WERI-Rb-1 (cell line): ENCODE measurements around the gene MEIKIN.

Experiments
- DNase-seq: peaks from one replicate; pipeline ENCODE4 v3.0.0-alpha.2; 2020
- H3K27ac ChIP-seq: fragments of 250-450 bp; sonication (Bioruptor Pico); 2 replicates; pipeline ENCODE4 v1.5.1; 2020; ENCODE audit warnings: mild to moderate bottlenecking, moderate library complexity
- H3K27me3 ChIP-seq: fragments of 250-450 bp; sonication (Bioruptor Pico); 2 replicates; pipeline ENCODE4 v1.5.1; 2021; ENCODE audit warnings: mild to moderate bottlenecking, low read depth, moderate library complexity; ENCODE audit not compliant: insufficient read depth, severe bottlenecking
- H3K36me3 ChIP-seq: fragments of 250-450 bp; sonication (Bioruptor Pico); 2 replicates; pipeline ENCODE4 v1.5.1; 2020; ENCODE audit warnings: mild to moderate bottlenecking, moderate library complexity
- H3K4me3 ChIP-seq: 2 replicates; pipeline ENCODE4 v1.5.1; 2011; ENCODE audit warnings: low read depth, mild to moderate bottlenecking, control low read depth, low read length
- H3K9me3 ChIP-seq: fragments of 250-450 bp; sonication (Bioruptor Pico); 2 replicates; pipeline ENCODE4 v1.5.1; 2021; ENCODE audit warnings: mild to moderate bottlenecking, moderate library complexity; ENCODE audit not compliant: severe bottlenecking
- TF ChIP-seq, protein P1 (sequence below): IDR thresholded peaks from 2 replicates; pipeline ENCODE4 v1.5.1; 2011; ENCODE audit warnings: low read depth, mild to moderate bottlenecking, control low read depth, inconsistent platforms, low read length

Gene MEIKIN

GRCh38 chr5:131984956-131985665 lies 39.6 kb upstream of the MEIKIN start:
- no peaks in the 10 kb centered on the region for H3K27me3 ChIP-seq
- H3K27ac ChIP-seq, result no peak overlapping the region
- peaks cover 8% of the 10 kb centered on the region for H3K36me3 ChIP-seq
- no peak overlapping the region for H3K4me3 ChIP-seq
- no peaks in the 10 kb centered on the region for H3K9me3 ChIP-seq
- TF ChIP-seq, protein P1, sequence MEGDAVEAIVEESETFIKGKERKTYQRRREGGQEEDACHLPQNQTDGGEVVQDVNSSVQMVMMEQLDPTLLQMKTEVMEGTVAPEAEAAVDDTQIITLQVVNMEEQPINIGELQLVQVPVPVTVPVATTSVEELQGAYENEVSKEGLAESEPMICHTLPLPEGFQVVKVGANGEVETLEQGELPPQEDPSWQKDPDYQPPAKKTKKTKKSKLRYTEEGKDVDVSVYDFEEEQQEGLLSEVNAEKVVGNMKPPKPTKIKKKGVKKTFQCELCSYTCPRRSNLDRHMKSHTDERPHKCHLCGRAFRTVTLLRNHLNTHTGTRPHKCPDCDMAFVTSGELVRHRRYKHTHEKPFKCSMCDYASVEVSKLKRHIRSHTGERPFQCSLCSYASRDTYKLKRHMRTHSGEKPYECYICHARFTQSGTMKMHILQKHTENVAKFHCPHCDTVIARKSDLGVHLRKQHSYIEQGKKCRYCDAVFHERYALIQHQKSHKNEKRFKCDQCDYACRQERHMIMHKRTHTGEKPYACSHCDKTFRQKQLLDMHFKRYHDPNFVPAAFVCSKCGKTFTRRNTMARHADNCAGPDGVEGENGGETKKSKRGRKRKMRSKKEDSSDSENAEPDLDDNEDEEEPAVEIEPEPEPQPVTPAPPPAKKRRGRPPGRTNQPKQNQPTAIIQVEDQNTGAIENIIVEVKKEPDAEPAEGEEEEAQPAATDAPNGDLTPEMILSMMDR, result no peak
- no peak for DNase-seq

DNA sequence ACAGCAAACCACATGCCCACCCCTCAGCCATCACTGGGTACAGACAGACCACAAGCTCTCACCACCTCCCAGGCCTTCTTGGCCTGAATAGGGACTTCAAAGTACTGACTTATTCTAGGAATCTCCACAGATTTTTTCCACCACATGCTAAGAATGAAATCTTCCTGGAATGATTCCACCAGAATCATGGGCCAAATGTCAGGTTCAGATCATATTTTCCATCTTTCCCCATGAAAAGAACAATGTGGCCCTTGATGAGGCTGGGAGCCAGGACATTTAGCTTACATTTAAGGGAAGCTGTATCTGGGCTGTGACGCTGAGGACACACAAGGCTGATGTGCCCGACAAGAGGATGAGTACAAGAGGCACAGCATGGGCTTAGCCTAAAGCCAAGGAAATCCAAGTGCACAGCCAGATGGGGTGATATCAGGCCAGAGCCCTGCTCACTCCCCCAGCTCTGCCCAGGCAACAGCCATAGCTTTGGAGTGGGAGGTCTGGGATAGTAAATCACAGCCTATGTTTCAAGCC lies 37.8 kb upstream of the MEIKIN start:
- Histone ChIP-seq H3K27me3 (no peaks in the 10 kb centered on the region), H3K9me3 (no peaks in the 10 kb centered on the region), H3K4me3 (no peak overlapping the region), H3K36me3 (peaks cover 7% of the 10 kb centered on the region), H3K27ac (peak overlapping the region; percentile 17)
- TF ChIP-seq, protein P1, result no peak
- DNase-seq, result peak; percentile 86

DNA sequence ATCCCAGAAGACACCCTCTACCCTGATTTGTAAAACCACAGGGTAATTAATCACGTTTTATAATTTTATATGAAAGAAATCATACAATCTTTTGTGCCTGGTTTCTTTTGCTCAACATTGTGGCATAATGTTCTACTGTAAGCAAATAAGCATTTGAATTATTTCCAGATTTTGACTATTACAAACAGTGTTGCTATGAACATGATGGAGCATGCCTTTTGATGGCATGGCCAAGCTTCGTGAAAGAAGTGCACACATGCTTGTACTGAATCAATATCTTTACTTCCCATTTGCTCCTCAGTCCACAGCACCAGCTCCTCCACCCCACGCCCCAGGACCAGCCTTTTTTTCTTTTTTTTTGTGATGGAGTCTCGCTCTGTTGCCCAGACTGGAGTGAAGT lies 36.1 kb upstream of the MEIKIN start:
- Histone ChIP-seq H3K36me3 (peaks cover 4% of the 10 kb centered on the region), H3K9me3 (no peaks in the 10 kb centered on the region), H3K27ac (no peak overlapping the region), H3K4me3 (no peak overlapping the region), H3K27me3 (no peaks in the 10 kb centered on the region)
- TF ChIP-seq, protein P1, result no peak
- DNase-seq, result no peak

- H3K9me3 ChIP-seq, result no peaks in the 10 kb centered on the region
- no peak overlapping the region for H3K4me3 ChIP-seq
- DNase-seq, result no peak
- no peaks in the 10 kb centered on the region for H3K27me3 ChIP-seq
- TF ChIP-seq, protein P1, result no peak
- H3K27ac ChIP-seq, result no peak overlapping the region
- H3K36me3 ChIP-seq, result peaks cover 4% of the 10 kb centered on the region
Observed at GRCh38 chr5:131980696-131981095, 35.2 kb upstream of the MEIKIN start.

DNA sequence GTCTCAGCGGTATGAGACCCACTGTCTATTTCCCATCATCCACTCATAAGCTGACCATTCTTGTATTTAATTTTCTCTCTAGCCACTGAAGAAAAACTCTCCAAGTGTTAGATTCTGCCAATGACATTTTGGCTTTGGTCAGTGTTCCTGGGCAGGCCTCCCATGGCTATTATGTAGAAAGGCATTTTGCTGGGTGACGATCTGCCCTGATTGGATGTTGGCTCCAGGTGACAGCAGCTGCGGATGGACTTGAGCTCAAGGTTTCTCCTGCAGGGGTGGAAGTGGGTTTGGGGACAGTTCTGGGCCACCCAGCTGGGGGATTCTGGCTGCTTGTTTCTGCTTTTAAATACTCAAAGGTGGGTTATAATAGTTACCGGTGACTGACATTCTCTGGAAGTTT lies 34.4 kb upstream of the MEIKIN start:
- no peak overlapping the region for H3K4me3 ChIP-seq
- TF ChIP-seq, protein P1, result no peak
- DNase-seq, result no peak
- no peaks in the 10 kb centered on the region for H3K9me3 ChIP-seq
- H3K36me3 ChIP-seq, result no peaks in the 10 kb centered on the region
- no peaks in the 10 kb centered on the region for H3K27me3 ChIP-seq
- H3K27ac ChIP-seq, result no peak overlapping the region

GRCh38 chr5:131977212-131977604 lies 31.7 kb upstream of the MEIKIN start:
- no peak for DNase-seq
- Histone ChIP-seq H3K27ac (no peak overlapping the region), H3K36me3 (peaks cover 1% of the 10 kb centered on the region; the same call in 1 of the 2 replicates), H3K4me3 (no peak overlapping the region), H3K9me3 (no peaks in the 10 kb centered on the region), H3K27me3 (no peaks in the 10 kb centered on the region)
- TF ChIP-seq, protein P1, result no peak
